ENCODE measurements around the gene ZRANB1. TPM values are rescaled to one million over a fixed set of nuclear protein-coding genes. Genes with fewer than 3 reads are reported as not detected.

The ZRANB1 gene
- total RNA-seq, 2 donors from 2014 or later: 24.1 to 24.9 TPM

GRCh38 chr10:125016123-125016522 is 74.2 kb downstream of the ZRANB1 start:
- Histone ChIP-seq H3K36me3 (no peaks in the 10 kb centered on the region), H3K4me3 (peak overlapping the region in 1 of 2 donors; percentile 7), H3K27ac (peak overlapping the region; percentile 79 to 82), H3K4me1 (peaks cover 0 to 95% of the 10 kb centered on the region in 2 donors), H3K27me3 (no peaks in the 10 kb centered on the region), H3K9me3 (no peaks in the 10 kb centered on the region)
- TF ChIP-seq CTCF (IDR thresholded peaks at IDR 0.05): no peak
- no peak for DNase-seq (ENCODE audit: low spot score)

GRCh38 chr10:125016611-125017202 is 74.8 kb downstream of the ZRANB1 start:
- no peak for DNase-seq (ENCODE audit: low spot score)
- TF ChIP-seq CTCF (IDR thresholded peaks at IDR 0.05): no peak
- Histone ChIP-seq H3K36me3 (no peaks in the 10 kb centered on the region), H3K4me3 (no peak overlapping the region), H3K27me3 (no peaks in the 10 kb centered on the region), H3K27ac (peak overlapping the region; percentile 79 to 82), H3K9me3 (no peaks in the 10 kb centered on the region), H3K4me1 (peaks cover 0 to 95% of the 10 kb centered on the region in 2 donors)

GRCh38 chr10:125017547-125018298 is 75.8 kb downstream of the ZRANB1 start:
- DNase-seq (ENCODE audit: low spot score): no peak
- peaks cover 0 to 95% of the 10 kb centered on the region in 2 donors for H3K4me1 ChIP-seq
- peak overlapping the region; percentile 79 to 82 for H3K27ac ChIP-seq
- no peaks in the 10 kb centered on the region for H3K36me3 ChIP-seq
- no peaks in the 10 kb centered on the region for H3K9me3 ChIP-seq
- no peaks in the 10 kb centered on the region for H3K27me3 ChIP-seq
- no peak overlapping the region for H3K4me3 ChIP-seq
- TF ChIP-seq CTCF (IDR thresholded peaks at IDR 0.05): no peak

GRCh38 chr10:125018576-125019143 is 76.7 kb downstream of the ZRANB1 start:
- no peak overlapping the region for H3K4me3 ChIP-seq
- no peaks in the 10 kb centered on the region for H3K9me3 ChIP-seq
- no peaks in the 10 kb centered on the region for H3K36me3 ChIP-seq
- no peaks in the 10 kb centered on the region for H3K27me3 ChIP-seq
- H3K27ac ChIP-seq: peak overlapping the region in 1 of 2 donors; percentile 79
- peaks cover 0 to 98% of the 10 kb centered on the region in 2 donors for H3K4me1 ChIP-seq
- TF ChIP-seq CTCF (IDR thresholded peaks at IDR 0.05): no peak
- no peak for DNase-seq (ENCODE audit: low spot score)

- Histone ChIP-seq H3K27ac (peak overlapping the region; percentile 75 to 90), H3K9me3 (no peaks in the 10 kb centered on the region), H3K36me3 (no peaks in the 10 kb centered on the region), H3K27me3 (no peaks in the 10 kb centered on the region), H3K4me1 (peaks cover 0 to 99% of the 10 kb centered on the region in 2 donors), H3K4me3 (no peak overlapping the region)
- no peak for TF ChIP-seq CTCF (IDR thresholded peaks at IDR 0.05)
- no peak for DNase-seq (ENCODE audit: low spot score)
Observed at GRCh38 chr10:125020386-125020785, 78.5 kb downstream of the ZRANB1 start.
